Globus pallidus (tissue), 1 donor: Measurements from ENCODE around the gene CC2D1A.

Experiments
- DNase-seq: peaks from one replicate; pipeline ENCODE4 v3.0.0-alpha.2; 2015; ENCODE audit warnings: low spot score

The CC2D1A gene

GRCh38 chr19:13937479-13938300, 31.7 kb downstream of the CC2D1A start:
- DNase-seq = no peak

- no peak for DNase-seq
Observed at GRCh38 chr19:13938301-13939064, 32.5 kb downstream of the CC2D1A start, which contains the start of gene PODNL1. PODNL1 (minus strand) TSS chr19:13938417; CDS start chr19:13938181, 236 bp downstream.

- DNase-seq = no peak
Observed at GRCh38 chr19:13942023-13942684, 36.2 kb downstream of the CC2D1A start.

GRCh38 chr19:13946414-13946813, 40.4 kb downstream of the CC2D1A start:
- DNase-seq = no peak

- no peak for DNase-seq
Observed at GRCh38 chr19:13951043-13951442, 45.0 kb downstream of the CC2D1A start.

- no peak for DNase-seq
Observed at GRCh38 chr19:13951799-13952153, 45.8 kb downstream of the CC2D1A start.

- DNase-seq = peak; percentile 100
Observed at GRCh38 chr19:13952154-13952930, 46.3 kb downstream of the CC2D1A start, which contains the start of gene DCAF15. DCAF15 (plus strand) TSS chr19:13952509; CDS start chr19:13952513, 4 bp downstream.

- peak; percentile 7 for DNase-seq
Observed at GRCh38 chr19:13952931-13953531, 47.0 kb downstream of the CC2D1A start.

GRCh38 chr19:13954185-13954584, 48.2 kb downstream of the CC2D1A start:
- no peak for DNase-seq

- DNase-seq = no peak
Observed at GRCh38 chr19:13955662-13956364, 49.8 kb downstream of the CC2D1A start.

GRCh38 chr19:13956365-13956744, 50.4 kb downstream of the CC2D1A start:
- no peak for DNase-seq

- no peak for DNase-seq
Observed at GRCh38 chr19:13957051-13957450, 51.0 kb downstream of the CC2D1A start.

- no peak for DNase-seq
Observed at GRCh38 chr19:13958043-13958442, 52.0 kb downstream of the CC2D1A start.

- DNase-seq = no peak
Observed at GRCh38 chr19:13959141-13959961, 53.4 kb downstream of the CC2D1A start.

GRCh38 chr19:13959962-13960862, 54.2 kb downstream of the CC2D1A start:
- no peak for DNase-seq

- DNase-seq = no peak
Observed at GRCh38 chr19:13960863-13961784, 55.1 kb downstream of the CC2D1A start.

GRCh38 chr19:13961826-13962698, 56.1 kb downstream of the CC2D1A start:
- no peak for DNase-seq
